Ramos (cell line): Measurements from ENCODE around the gene B4GAT1.
"Not testable (repeated sequence)": the region's sequence is repeated elsewhere in the genome, so short reads cannot be mapped to it uniquely, and the experiment has no call there.

Experiments used
- in situ Hi-C: fragments of 300-500 bp; cut with MboI; formaldehyde crosslinking; loops from one replicate; pipeline ENCODE4 v1.14.3; 2022; ENCODE audit warnings: low sequenced_read_pairs; ENCODE audit not compliant: unreplicated experiment

The B4GAT1 gene

GRCh38 chr11:66312549-66313320 lies 34.7 kb downstream of the B4GAT1 start:
- in situ Hi-C loops: no loop called here

GRCh38 chr11:66311965-66312548 lies 35.4 kb downstream of the B4GAT1 start:
- in situ Hi-C loops: no loop called here

- in situ Hi-C loops: no loop called here
Measured at GRCh38 chr11:66311470-66311964, 35.9 kb downstream of the B4GAT1 start.

GRCh38 chr11:66310803-66311440 lies 36.5 kb downstream of the B4GAT1 start:
- in situ Hi-C loops: not testable (repeated sequence)

- in situ Hi-C loops: no loop called here
Measured at GRCh38 chr11:66310324-66310723, 37.1 kb downstream of the B4GAT1 start.

GRCh38 chr11:66309475-66309874 lies 38.0 kb downstream of the B4GAT1 start:
- in situ Hi-C loops: no loop called here

GRCh38 chr11:66302656-66303055 lies 44.8 kb downstream of the B4GAT1 start:
- in situ Hi-C loops: no loop called here

GRCh38 chr11:66299186-66299585 lies 48.2 kb downstream of the B4GAT1 start:
- in situ Hi-C loops: no loop called here

GRCh38 chr11:66297610-66298009 lies 49.8 kb downstream of the B4GAT1 start:
- in situ Hi-C loops: no loop called here
